GM23338 (cell line): ENCODE data around the gene KLHL8. TPM values are rescaled to one million over a fixed set of nuclear protein-coding genes. Genes with fewer than 3 reads are reported as not detected.

Experiments used
- ATAC-seq: fragments of 200-7000 bp; cut with Tn5 transposase; 3 replicates; pipeline ENCODE4 v1.9.1; 2020
- DNase-seq: peaks from one replicate; pipeline ENCODE4 v3.0.0-alpha.2; 2015; ENCODE audit warnings: low spot score
- H2AFZ ChIP-seq: fragments of 200-600 bp; sonication (generic); 2 replicates; pipeline ENCODE4 v1.8.0; 2016; ENCODE audit warnings: antibody characterized with exemption, mild to moderate bottlenecking, moderate library complexity
- H3F3A ChIP-seq: fragments of 200-600 bp; sonication (generic); replicated peaks from 2 replicates; pipeline ENCODE4 v1.8.0; 2017; ENCODE audit warnings: antibody characterized with exemption, mixed run types, low read depth
- H3K27ac ChIP-seq: fragments of 200-600 bp; sonication (generic); 2 replicates; pipeline ENCODE4 v1.6.1; 2016; ENCODE audit warnings: low read depth
- H3K27me3 ChIP-seq: fragments of 200-600 bp; sonication (generic); 2 replicates; pipeline ENCODE4 v1.8.0; 2016; ENCODE audit warnings: mild to moderate bottlenecking, mixed run types, moderate library complexity; ENCODE audit not compliant: insufficient read depth
- H3K36me3 ChIP-seq: fragments of 200-600 bp; sonication (generic); 2 replicates; pipeline ENCODE4 v1.8.0; 2016; ENCODE audit warnings: mild to moderate bottlenecking; ENCODE audit not compliant: insufficient read depth
- H3K4me1 ChIP-seq: fragments of 200-600 bp; sonication (generic); 2 replicates; pipeline ENCODE4 v1.8.0; 2016; ENCODE audit warnings: mild to moderate bottlenecking, moderate library complexity; ENCODE audit not compliant: insufficient read depth
- H3K4me2 ChIP-seq: fragments of 200-600 bp; sonication (generic); 2 replicates; pipeline ENCODE4 v1.7.1; 2017; ENCODE audit warnings: mixed run types
- H3K4me3 ChIP-seq: fragments of 200-600 bp; sonication (generic); 2 replicates; pipeline ENCODE4 v1.6.1; 2016; ENCODE audit warnings: mixed run types
- H3K79me2 ChIP-seq: fragments of 200-600 bp; sonication (generic); replicated peaks from 2 replicates; pipeline ENCODE4 v1.8.0; 2017; ENCODE audit warnings: mild to moderate bottlenecking; ENCODE audit not compliant: insufficient read depth
- H3K9me2 ChIP-seq: fragments of 200-600 bp; sonication (generic); 2 replicates; pipeline ENCODE4 v1.8.0; 2017; ENCODE audit not compliant: insufficient read depth
- H4K20me1 ChIP-seq: fragments of 200-600 bp; sonication (generic); replicated peaks from 2 replicates; pipeline ENCODE4 v1.8.0; 2017; ENCODE audit warnings: mild to moderate bottlenecking; ENCODE audit not compliant: insufficient read depth
- H3K27ac Mint-ChIP-seq: 2 replicates; pipeline ENCODE4 v1.8.0; 2020; ENCODE audit warnings: inconsistent platforms, mild to moderate bottlenecking, moderate library complexity, mixed read lengths
- H3K27me3 Mint-ChIP-seq: 3 replicates; pipeline ENCODE4 v1.8.0; 2022; ENCODE audit warnings: low read depth, mild to moderate bottlenecking, moderate library complexity, mixed read lengths, inconsistent platforms; ENCODE audit not compliant: insufficient read depth, poor library complexity
- H3K36me3 Mint-ChIP-seq: 3 replicates; pipeline ENCODE4 v1.8.0; 2021; ENCODE audit warnings: low read depth, mild to moderate bottlenecking, inconsistent platforms, moderate library complexity, mixed read lengths
- H3K4me1 Mint-ChIP-seq: 3 replicates; pipeline ENCODE4 v1.8.0; 2020; ENCODE audit warnings: mild to moderate bottlenecking, inconsistent platforms, mixed read lengths
- H3K4me3 Mint-ChIP-seq: 3 replicates; pipeline ENCODE4 v1.8.0; 2021; ENCODE audit warnings: moderate library complexity, mild to moderate bottlenecking, inconsistent platforms, mixed read lengths
- H3K9me3 Mint-ChIP-seq: 3 replicates; pipeline ENCODE4 v1.8.0; 2020; ENCODE audit warnings: moderate library complexity, mild to moderate bottlenecking, inconsistent platforms, mixed read lengths
- CREB1 ChIP-seq: fragments of 250-450 bp; sonication (Bioruptor Pico); IDR thresholded peaks from 2 replicates; pipeline ENCODE4 v1.5.0; 2020; ENCODE audit warnings: low read depth, mild to moderate bottlenecking, moderate library complexity
- CTCF ChIP-seq, 2 experiments: fragments of 200-600 bp in 1 of 2; sonication (generic) in 1 of 2; conservative IDR thresholded peaks; 2 replicates each; pipeline versions ENCODE4 v1.5.1 to v1.6.1; 2016 to 2017; ENCODE audit warnings: antibody characterized with exemption in 2 of 2, low read depth in 2 of 2, mild to moderate bottlenecking in 2 of 2, moderate library complexity in 1 of 2
- JUNB ChIP-seq: IDR thresholded peaks from one replicate; pipeline ENCODE4 v1.6.1; 2016; ENCODE audit warnings: antibody characterized with exemption; ENCODE audit not compliant: unreplicated experiment
- NANOG ChIP-seq: IDR thresholded peaks from 2 replicates; pipeline ENCODE4 v1.6.1; 2016; ENCODE audit warnings: antibody characterized with exemption, borderline replicate concordance
- POLR2AphosphoS5 ChIP-seq: IDR thresholded peaks from 2 replicates; pipeline ENCODE4 v1.6.1; 2016; ENCODE audit warnings: antibody characterized with exemption, low read depth
- REST ChIP-seq: IDR thresholded peaks from one replicate; pipeline ENCODE4 v1.6.1; 2018; ENCODE audit warnings: antibody characterized with exemption; ENCODE audit not compliant: unreplicated experiment
- STAT1 ChIP-seq: IDR thresholded peaks from one replicate; pipeline ENCODE4 v1.6.1; 2016; ENCODE audit warnings: antibody characterized with exemption; ENCODE audit not compliant: unreplicated experiment
- ZNF114 ChIP-seq: fragments of 250-450 bp; sonication (Bioruptor Pico); IDR thresholded peaks from 2 replicates; pipeline ENCODE4 v1.5.0; 2020; ENCODE audit warnings: mild to moderate bottlenecking, moderate library complexity
- ZNF331 ChIP-seq: fragments of 250-450 bp; sonication (Bioruptor Pico); IDR thresholded peaks from 2 replicates; pipeline ENCODE4 v1.5.0; 2020; ENCODE audit warnings: low read depth, mild to moderate bottlenecking, moderate library complexity
- ZNF462 ChIP-seq: fragments of 250-450 bp; sonication (Bioruptor Pico); IDR thresholded peaks from 2 replicates; pipeline ENCODE4 v1.5.0; 2020; ENCODE audit warnings: mild to moderate bottlenecking, moderate library complexity
- polyA plus RNA-seq: library from polyadenylated mRNA; unstranded; fragments of >200 nt; fragmentation: Nextera tagmentation; extraction: Ambion mirVana; gene quantifications from 2 replicates; pipeline ENCODE4 v1.2.1, GENCODE V29; 2016
- total RNA-seq: library from RNA; depleted of rRNA; stranded (reverse); fragments of >200 nt; shearing (Covaris generic); gene quantifications from 2 replicates; pipeline ENCODE4 v1.2.3, GENCODE V29; 2014

KLHL8 gene
- total and polyA plus RNA-seq, 2 experiments from 2014 or later = 3.3 to 7.2 TPM

GRCh38 chr4:87262886-87263285 is 42.5 kb upstream of the KLHL8 start:
- Histone ChIP-seq H3K4me3 (no peak overlapping the region), H3K36me3 (no peaks in the 10 kb centered on the region), H3K4me1 (no peaks in the 10 kb centered on the region), H4K20me1 (no peaks in the 10 kb centered on the region), H2AFZ (no peak overlapping the region), H3K27ac (no peak overlapping the region), H3K9me2 (no peaks in the 10 kb centered on the region), H3K79me2 (no peaks in the 10 kb centered on the region), H3F3A (no peaks in the 10 kb centered on the region), H3K4me2 (no peak overlapping the region), H3K27me3 (no peaks in the 10 kb centered on the region)
- no peak for DNase-seq
- H3K4me1 Mint-ChIP-seq = no peaks in the 10 kb centered on the region
- no peak overlapping the region for H3K4me3 Mint-ChIP-seq
- TF ChIP-seq REST (no peak), ZNF331 (CRISPR knock-in tag) (no peak), POLR2AphosphoS5 (no peak), STAT1 (no peak), JUNB (no peak), ZNF462 (no peak), CTCF (conservative IDR thresholded peaks at IDR 0.05; ENCODE audit: low read depth in 2 of 2) (no peak), CREB1 (CRISPR knock-in tag) (no peak), NANOG (no peak), ZNF114 (no peak)
- peaks cover 3% of the 10 kb centered on the region; the same call in 1 of the 3 replicates for H3K36me3 Mint-ChIP-seq
- no peak overlapping the region for H3K27ac Mint-ChIP-seq
- peaks cover 4% of the 10 kb centered on the region; the same call in 1 of the 3 replicates for H3K9me3 Mint-ChIP-seq
- ATAC-seq = no peak
- no peaks in the 10 kb centered on the region for H3K27me3 Mint-ChIP-seq
